ENCODE measurements around the gene PKP1. TPM values are rescaled to one million over a fixed set of nuclear protein-coding genes. Genes with fewer than 3 reads are reported as not detected.

PKP1 gene
- total RNA-seq, 1 donor from 2014 or later: 0.02 TPM

DNA sequence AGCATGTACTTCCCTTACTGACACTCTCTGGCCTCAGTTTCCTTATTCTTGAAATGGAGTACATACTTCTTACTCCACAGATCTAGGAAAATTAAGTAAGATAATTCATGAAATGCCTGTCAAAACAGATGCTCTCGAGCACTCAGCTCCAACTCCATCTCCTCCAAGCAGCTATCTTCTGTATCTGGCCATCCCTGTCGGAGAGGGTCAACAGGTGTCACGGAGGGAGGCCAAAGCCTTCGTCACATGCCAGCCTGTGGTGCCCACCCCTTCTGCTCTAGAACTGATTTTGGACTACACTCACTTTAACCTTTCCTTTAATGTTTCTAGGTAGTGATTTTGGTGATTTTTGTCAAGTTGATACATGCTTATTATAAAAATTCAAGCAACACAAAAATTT lies 18.8 kb upstream of the PKP1 start:
- Histone ChIP-seq H3K27me3 (peaks cover 20% of the 10 kb centered on the region), H3K4me3 (no peak overlapping the region), H3F3A (ENCODE audit: low read depth) (no peaks in the 10 kb centered on the region), H3K36me3 (no peaks in the 10 kb centered on the region), H3K79me2 (ENCODE audit: low read depth) (no peaks in the 10 kb centered on the region), H3K4me1 (peaks cover 3% of the 10 kb centered on the region), H3K4me2 (no peak overlapping the region), H3K27ac (no peak overlapping the region), H3K9ac (no peak overlapping the region), H2AFZ (replicated peaks) (no peak overlapping the region), H3K9me3 (ENCODE audit: low read depth) (no peaks in the 10 kb centered on the region), H4K20me1 (ENCODE audit: low read depth) (no peaks in the 10 kb centered on the region)
- Mint-ChIP-seq H3K27me3 (ENCODE audit: insufficient read depth, low read depth) (peaks cover 6% of the 10 kb centered on the region), H3K27ac (peak overlapping the region; percentile 24), H3K4me3 (no peak overlapping the region), H3K4me1 (peaks cover 8% of the 10 kb centered on the region), H3K9me3 (no peaks in the 10 kb centered on the region), H3K36me3 (no peaks in the 10 kb centered on the region)
- no peak for DNase-seq (ENCODE audit: low spot score)
- TF ChIP-seq EZH2 (IDR thresholded peaks at IDR 0.05) (no peak), EZH2phosphoT487 (IDR thresholded peaks at IDR 0.05) (no peak)
- TF ChIP-seq, protein P1, sequence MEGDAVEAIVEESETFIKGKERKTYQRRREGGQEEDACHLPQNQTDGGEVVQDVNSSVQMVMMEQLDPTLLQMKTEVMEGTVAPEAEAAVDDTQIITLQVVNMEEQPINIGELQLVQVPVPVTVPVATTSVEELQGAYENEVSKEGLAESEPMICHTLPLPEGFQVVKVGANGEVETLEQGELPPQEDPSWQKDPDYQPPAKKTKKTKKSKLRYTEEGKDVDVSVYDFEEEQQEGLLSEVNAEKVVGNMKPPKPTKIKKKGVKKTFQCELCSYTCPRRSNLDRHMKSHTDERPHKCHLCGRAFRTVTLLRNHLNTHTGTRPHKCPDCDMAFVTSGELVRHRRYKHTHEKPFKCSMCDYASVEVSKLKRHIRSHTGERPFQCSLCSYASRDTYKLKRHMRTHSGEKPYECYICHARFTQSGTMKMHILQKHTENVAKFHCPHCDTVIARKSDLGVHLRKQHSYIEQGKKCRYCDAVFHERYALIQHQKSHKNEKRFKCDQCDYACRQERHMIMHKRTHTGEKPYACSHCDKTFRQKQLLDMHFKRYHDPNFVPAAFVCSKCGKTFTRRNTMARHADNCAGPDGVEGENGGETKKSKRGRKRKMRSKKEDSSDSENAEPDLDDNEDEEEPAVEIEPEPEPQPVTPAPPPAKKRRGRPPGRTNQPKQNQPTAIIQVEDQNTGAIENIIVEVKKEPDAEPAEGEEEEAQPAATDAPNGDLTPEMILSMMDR (IDR thresholded peaks at IDR 0.05): no peak

- no peak for DNase-seq (ENCODE audit: low spot score)
- no peaks in the 10 kb centered on the region for H3K36me3 Mint-ChIP-seq
- no peak overlapping the region for H3K4me3 Mint-ChIP-seq
- no peaks in the 10 kb centered on the region for H4K20me1 ChIP-seq (ENCODE audit: low read depth)
- H3K27ac ChIP-seq: no peak overlapping the region
- H3K9me3 ChIP-seq (ENCODE audit: low read depth): no peaks in the 10 kb centered on the region
- no peaks in the 10 kb centered on the region for H3F3A ChIP-seq (ENCODE audit: low read depth)
- TF ChIP-seq, protein P1 (IDR thresholded peaks at IDR 0.05): no peak
- TF ChIP-seq EZH2 (IDR thresholded peaks at IDR 0.05) (no peak), EZH2phosphoT487 (IDR thresholded peaks at IDR 0.05) (no peak)
- no peak overlapping the region for H2AFZ ChIP-seq (replicated peaks)
- no peak overlapping the region for H3K4me2 ChIP-seq
- peaks cover 5% of the 10 kb centered on the region for H3K4me1 Mint-ChIP-seq
- no peaks in the 10 kb centered on the region for H3K4me1 ChIP-seq
- no peaks in the 10 kb centered on the region for H3K9me3 Mint-ChIP-seq
- H3K4me3 ChIP-seq: no peak overlapping the region
- H3K79me2 ChIP-seq (ENCODE audit: low read depth): no peaks in the 10 kb centered on the region
- no peaks in the 10 kb centered on the region for H3K36me3 ChIP-seq
- H3K27me3 Mint-ChIP-seq (ENCODE audit: insufficient read depth, low read depth): peaks cover 4% of the 10 kb centered on the region
- H3K27me3 ChIP-seq: peaks cover 8% of the 10 kb centered on the region
- no peak overlapping the region for H3K9ac ChIP-seq
- H3K27ac Mint-ChIP-seq: no peak overlapping the region
These were observed 17.6 kb upstream of the PKP1 start for GRCh38 chr1:201265756-201266155.

- Histone ChIP-seq H3K27me3 (peaks cover 3% of the 10 kb centered on the region), H3K36me3 (no peaks in the 10 kb centered on the region), H4K20me1 (ENCODE audit: low read depth) (no peaks in the 10 kb centered on the region), H3K79me2 (ENCODE audit: low read depth) (no peaks in the 10 kb centered on the region), H3F3A (ENCODE audit: low read depth) (no peaks in the 10 kb centered on the region), H2AFZ (replicated peaks) (no peak overlapping the region), H3K9ac (no peak overlapping the region), H3K9me3 (ENCODE audit: low read depth) (no peaks in the 10 kb centered on the region), H3K4me1 (no peaks in the 10 kb centered on the region), H3K27ac (no peak overlapping the region), H3K4me3 (no peak overlapping the region), H3K4me2 (no peak overlapping the region)
- H3K27me3 Mint-ChIP-seq (ENCODE audit: insufficient read depth, low read depth): peaks cover 3% of the 10 kb centered on the region
- DNase-seq (ENCODE audit: low spot score): no peak
- H3K9me3 Mint-ChIP-seq: no peaks in the 10 kb centered on the region
- no peak overlapping the region for H3K4me3 Mint-ChIP-seq
- TF ChIP-seq EZH2 (IDR thresholded peaks at IDR 0.05) (no peak), EZH2phosphoT487 (IDR thresholded peaks at IDR 0.05) (no peak)
- TF ChIP-seq, protein P1 (IDR thresholded peaks at IDR 0.05): no peak
- no peak overlapping the region for H3K27ac Mint-ChIP-seq
- H3K36me3 Mint-ChIP-seq: no peaks in the 10 kb centered on the region
- H3K4me1 Mint-ChIP-seq: peaks cover 5% of the 10 kb centered on the region
These were observed 17.0 kb upstream of the PKP1 start for GRCh38 chr1:201266276-201266675.
